ENCODE data around the gene ZYX. TPM values are rescaled to one million over a fixed set of nuclear protein-coding genes. Genes with fewer than 3 reads are reported as not detected.

Gene ZYX
- total RNA-seq, 3 donors from 2014 or later (not counting 1 experiment from before 2014, with no cell fraction given) = 168 to 219 (median 186) TPM

- Mint-ChIP-seq H3K27me3 (ENCODE audit: low read depth in 2 of 2) (peaks cover 23 to 36% of the 10 kb centered on the region in 2 donors), H3K4me1 (peaks cover 6 to 30% of the 10 kb centered on the region in 2 donors), H3K4me3 (peak within 1 kb of the TSS; percentile 93), H3K36me3 (no peaks in the 10 kb centered on the region), H3K27ac (peak within 1 kb of the TSS in 1 of 2 donors; percentile 76), H3K9me3 (no peaks in the 10 kb centered on the region)
- Histone ChIP-seq H3K27me3 (ENCODE audit: control insufficient read depth, insufficient read depth, low read length) (peaks cover 17% of the 10 kb centered on the region), H3K4me3 (ENCODE audit: low read length) (peak within 1 kb of the TSS; percentile 58), H3K9me3 (ENCODE audit: control insufficient read depth, insufficient read depth, low read length) (no peaks in the 10 kb centered on the region), H3K27ac (ENCODE audit: low read length) (no peak within 1 kb of the TSS), H3K36me3 (ENCODE audit: control insufficient read depth, insufficient read depth, low read length) (no peaks in the 10 kb centered on the region), H3K4me1 (ENCODE audit: control insufficient read depth, insufficient read depth, low read length) (peaks cover 12% of the 10 kb centered on the region)
- TF ChIP-seq CTCF (IDR thresholded peaks at IDR 0.05) = no peak
- DNase-seq (peak in 1 of 2 donors; percentile 69), ATAC-seq (peak; percentile 70 to 81 (median 81))
- under 1% methylated on average over 112 of the region's 112 CpGs for WGBS (ENCODE audit: insufficient coverage)
- intact Hi-C loops (cut with micrococcal nuclease) = no loop called here
Observed at GRCh38 chr7:143362131-143363015, 18.8 kb upstream of the ZYX start, which contains the start of gene FAM131B. FAM131B (minus strand) TSS chr7:143362713; CDS start chr7:143362603, 110 bp downstream.

GRCh38 chr7:143363016-143363937, 17.9 kb upstream of the ZYX start:
- DNase-seq = no peak
- no peak for ATAC-seq
- 70% methylated on average over 19 of the region's 19 CpGs for WGBS (ENCODE audit: insufficient coverage)
- intact Hi-C loops (cut with micrococcal nuclease) = no loop called here
- Mint-ChIP-seq H3K4me1 (peaks cover 6 to 30% of the 10 kb centered on the region in 2 donors), H3K9me3 (no peaks in the 10 kb centered on the region), H3K36me3 (no peaks in the 10 kb centered on the region), H3K27ac (no peak overlapping the region), H3K27me3 (ENCODE audit: low read depth in 2 of 2) (peaks cover 23 to 36% of the 10 kb centered on the region in 2 donors), H3K4me3 (peak overlapping the region; percentile 78)
- no peak overlapping the region for H3K27ac ChIP-seq (ENCODE audit: low read length)
- peaks cover 12% of the 10 kb centered on the region for H3K4me1 ChIP-seq (ENCODE audit: control insufficient read depth, insufficient read depth, low read length)
- peaks cover 17% of the 10 kb centered on the region for H3K27me3 ChIP-seq (ENCODE audit: control insufficient read depth, insufficient read depth, low read length)
- H3K9me3 ChIP-seq (ENCODE audit: control insufficient read depth, insufficient read depth, low read length) = no peaks in the 10 kb centered on the region
- no peak for TF ChIP-seq CTCF (IDR thresholded peaks at IDR 0.05)
- H3K4me3 ChIP-seq (ENCODE audit: low read length) = peak overlapping the region; percentile 16
- no peaks in the 10 kb centered on the region for H3K36me3 ChIP-seq (ENCODE audit: control insufficient read depth, insufficient read depth, low read length)

GRCh38 chr7:143367972-143368371, 13.2 kb upstream of the ZYX start:
- Histone ChIP-seq H3K4me1 (ENCODE audit: control insufficient read depth, insufficient read depth, low read length) (peaks cover 22% of the 10 kb centered on the region), H3K36me3 (ENCODE audit: control insufficient read depth, insufficient read depth, low read length) (no peaks in the 10 kb centered on the region), H3K27ac (ENCODE audit: low read length) (no peak overlapping the region), H3K27me3 (ENCODE audit: control insufficient read depth, insufficient read depth, low read length) (peaks cover 15% of the 10 kb centered on the region), H3K4me3 (ENCODE audit: low read length) (no peak overlapping the region), H3K9me3 (ENCODE audit: control insufficient read depth, insufficient read depth, low read length) (no peaks in the 10 kb centered on the region)
- H3K27ac Mint-ChIP-seq = no peak overlapping the region
- DNase-seq = no peak
- TF ChIP-seq CTCF (IDR thresholded peaks at IDR 0.05) = no peak
- 84% methylated on average over 4 of the region's 4 CpGs for WGBS (ENCODE audit: insufficient coverage)
- no peak overlapping the region for H3K4me3 Mint-ChIP-seq
- no peaks in the 10 kb centered on the region for H3K36me3 Mint-ChIP-seq
- peaks cover 24 to 25% of the 10 kb centered on the region in 2 donors for H3K4me1 Mint-ChIP-seq
- intact Hi-C loops (cut with micrococcal nuclease) = no loop called here
- no peak for ATAC-seq
- peaks cover 20 to 22% of the 10 kb centered on the region in 2 donors for H3K27me3 Mint-ChIP-seq (ENCODE audit: low read depth in 2 of 2)
- H3K9me3 Mint-ChIP-seq = no peaks in the 10 kb centered on the region

Data from natural killer cell (primary cell).